Tibial nerve (tissue), 4 donors: ENCODE data around the gene APBA1. TPM values are rescaled to one million over a fixed set of nuclear protein-coding genes. Genes with fewer than 3 reads are reported as not detected.
A peak's percentile ranks its signal among the peaks of the same experiment; 100 is the strongest.

ENCODE experiments used
- DNase-seq, 2 donors: peaks; one replicate each; pipeline ENCODE4 v3.0.0-alpha.2; 2019; ENCODE audit warnings: low spot score in 2 of 2
- H3K27ac ChIP-seq, 4 donors: fragments of 200-600 bp; sonication (generic) in 3 of 4; one replicate each; pipeline ENCODE4 v1.5.1; 2017 to 2019; ENCODE audit warnings: mild to moderate bottlenecking in 1 of 4
- H3K27me3 ChIP-seq, 2 donors: fragments of 200-600 bp; sonication (generic) in 1 of 2; one replicate each; pipeline versions ENCODE4 v1.5.1 to v1.6.0; 2017 to 2019
- H3K36me3 ChIP-seq, 3 donors: fragments of 200-600 bp; sonication (generic); one replicate each; pipeline ENCODE4 v1.5.1; 2018 to 2019
- H3K4me1 ChIP-seq, 4 donors: fragments of 200-600 bp; sonication (generic) in 3 of 4; one replicate each; pipeline ENCODE4 v1.5.1; 2017 to 2019
- H3K4me3 ChIP-seq, 4 donors: fragments of 200-600 bp; sonication (generic) in 3 of 4; one replicate each; pipeline ENCODE4 v1.5.1; 2017 to 2019; ENCODE audit warnings: mild to moderate bottlenecking in 1 of 4, moderate library complexity in 1 of 4
- H3K9me3 ChIP-seq, 4 donors: fragments of 200-600 bp; sonication (generic) in 3 of 4; one replicate each; pipeline ENCODE4 v1.5.1; 2017 to 2019
- EP300 ChIP-seq, 2 donors: sonication (generic); formaldehyde crosslinking; IDR thresholded peaks; one replicate each; pipeline ENCODE4 v1.6.1; 2017; ENCODE audit warnings: antibody characterized with exemption in 2 of 2, mild to moderate bottlenecking in 1 of 2
- POLR2A ChIP-seq, 2 donors: fragments of 450-650 bp; IDR thresholded peaks; one replicate each; pipeline ENCODE4 v1.6.1; 2017; ENCODE audit warnings: antibody characterized with exemption in 2 of 2, mild to moderate bottlenecking in 2 of 2, moderate library complexity in 2 of 2
- WGBS, 2 donors: methylation state at CpG; one replicate each; pipeline ENCODE4 v1.1.5; 2018; 5-methylcytosine and 5-hydroxymethylcytosine counted together
- total RNA-seq, 4 donors: library from RNA; depleted of rRNA; stranded (reverse); fragments of >200 nt; gene quantifications; one replicate each; pipeline ENCODE4 v1.1.0, GENCODE V29; 2016
- TF ChIP-seq, protein P1 (sequence below), 5 experiments: fragments of 200-600 bp in 3 of 5; fragments of 450-650 bp in 2 of 5; sonication (generic) in 3 of 5; IDR thresholded peaks; one replicate each; pipeline ENCODE4 v1.5.1; 2016 to 2019; ENCODE audit warnings: antibody characterized with exemption in 5 of 5, mild to moderate bottlenecking in 3 of 5, moderate library complexity in 2 of 5

The APBA1 gene
- total RNA-seq, 4 donors from 2014 or later = 8.4 to 14.4 (median 9.8) TPM

DNA sequence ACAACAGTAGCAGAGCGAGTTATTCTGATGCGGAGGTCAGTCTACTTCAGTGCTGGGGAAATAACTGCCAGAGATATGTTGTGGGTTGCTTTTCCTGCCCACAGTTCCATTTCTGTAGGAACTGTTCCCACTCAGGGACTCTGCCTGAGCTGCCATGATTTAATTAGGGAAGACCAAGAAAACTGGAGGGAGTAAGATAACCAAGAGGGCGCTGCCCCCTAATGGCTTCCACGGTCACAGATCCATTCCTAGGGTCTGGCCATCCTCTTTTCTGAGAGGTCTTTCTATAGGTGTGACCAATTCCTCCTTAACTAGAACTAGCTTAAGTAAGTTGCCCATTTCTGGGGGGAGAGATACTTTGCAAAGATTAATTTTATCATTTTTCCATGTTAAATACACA lies 125.9 kb downstream of the APBA1 start:
- 76 to 83% methylated on average over 4 of the region's 4 CpGs for WGBS, 2 donors

DNA sequence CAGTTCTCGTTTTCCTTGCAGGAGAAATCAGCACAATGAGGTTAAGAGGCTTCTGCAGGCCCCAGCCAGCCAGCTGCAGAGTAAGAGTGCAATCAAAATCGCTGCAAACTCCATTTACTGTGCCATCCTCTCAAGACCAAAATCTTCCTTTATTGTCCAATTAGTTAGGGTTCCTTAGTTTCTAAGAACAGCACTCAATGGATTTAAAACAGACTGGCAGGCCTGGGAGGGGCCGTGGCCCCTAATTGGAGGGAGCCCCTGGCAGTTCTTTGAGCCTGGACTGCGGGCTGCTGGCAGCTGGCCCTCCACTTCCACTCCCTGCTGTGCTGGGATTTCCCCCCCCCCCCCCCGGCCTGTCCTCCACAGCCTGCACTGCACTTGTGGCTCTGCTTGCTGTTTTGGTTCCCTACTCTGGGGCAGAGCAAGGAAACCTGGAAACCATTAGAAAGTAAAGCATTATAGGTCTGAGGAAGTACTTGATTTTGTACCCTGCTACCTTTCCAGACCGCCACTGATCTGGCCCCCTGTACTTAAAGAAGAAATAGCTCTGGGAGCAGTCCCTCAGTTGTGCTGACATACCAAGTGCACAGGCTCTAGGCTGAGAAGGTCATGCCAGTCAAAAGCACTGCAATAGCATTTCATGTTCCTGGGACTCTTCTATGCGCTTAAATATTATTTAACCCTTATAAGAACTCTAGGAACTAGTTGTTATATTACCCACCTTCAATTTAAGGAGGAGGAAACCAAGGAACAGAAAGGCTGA lies 129.0 kb downstream of the APBA1 start:
- Histone ChIP-seq H3K36me3 (no peaks in the 10 kb centered on the region), H3K4me1 (peaks cover 0 to 11% (median 0%) of the 10 kb centered on the region in 4 donors), H3K27me3 (no peaks in the 10 kb centered on the region), H3K27ac (no peak overlapping the region), H3K4me3 (no peak overlapping the region), H3K9me3 (peaks cover 0 to 2% (median 0%) of the 10 kb centered on the region in 4 donors)
- WGBS, 2 donors = 26 to 27% methylated on average over 7 of the region's 7 CpGs
- no peak for DNase-seq
- TF ChIP-seq EP300 (IDR thresholded peaks at IDR 0.05) (no peak), POLR2A (IDR thresholded peaks at IDR 0.05) (no peak)
- TF ChIP-seq, protein P1, sequence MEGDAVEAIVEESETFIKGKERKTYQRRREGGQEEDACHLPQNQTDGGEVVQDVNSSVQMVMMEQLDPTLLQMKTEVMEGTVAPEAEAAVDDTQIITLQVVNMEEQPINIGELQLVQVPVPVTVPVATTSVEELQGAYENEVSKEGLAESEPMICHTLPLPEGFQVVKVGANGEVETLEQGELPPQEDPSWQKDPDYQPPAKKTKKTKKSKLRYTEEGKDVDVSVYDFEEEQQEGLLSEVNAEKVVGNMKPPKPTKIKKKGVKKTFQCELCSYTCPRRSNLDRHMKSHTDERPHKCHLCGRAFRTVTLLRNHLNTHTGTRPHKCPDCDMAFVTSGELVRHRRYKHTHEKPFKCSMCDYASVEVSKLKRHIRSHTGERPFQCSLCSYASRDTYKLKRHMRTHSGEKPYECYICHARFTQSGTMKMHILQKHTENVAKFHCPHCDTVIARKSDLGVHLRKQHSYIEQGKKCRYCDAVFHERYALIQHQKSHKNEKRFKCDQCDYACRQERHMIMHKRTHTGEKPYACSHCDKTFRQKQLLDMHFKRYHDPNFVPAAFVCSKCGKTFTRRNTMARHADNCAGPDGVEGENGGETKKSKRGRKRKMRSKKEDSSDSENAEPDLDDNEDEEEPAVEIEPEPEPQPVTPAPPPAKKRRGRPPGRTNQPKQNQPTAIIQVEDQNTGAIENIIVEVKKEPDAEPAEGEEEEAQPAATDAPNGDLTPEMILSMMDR (IDR thresholded peaks at IDR 0.05) = no peak

More for the DNA sequence above, 125.9 kb downstream of the APBA1 start:
- H3K27ac ChIP-seq = no peak overlapping the region
- H3K36me3 ChIP-seq = no peaks in the 10 kb centered on the region
- no peak overlapping the region for H3K4me3 ChIP-seq
- TF ChIP-seq POLR2A (IDR thresholded peaks at IDR 0.05) (no peak), EP300 (IDR thresholded peaks at IDR 0.05) (no peak)
- TF ChIP-seq, protein P1 (IDR thresholded peaks at IDR 0.05) = peak in 1 of 5 experiments; percentile 38
- no peaks in the 10 kb centered on the region for H3K27me3 ChIP-seq
- H3K9me3 ChIP-seq = peaks cover 0 to 4% (median 0%) of the 10 kb centered on the region in 4 donors
- DNase-seq = no peak
- peaks cover 0 to 20% (median 0%) of the 10 kb centered on the region in 4 donors for H3K4me1 ChIP-seq

DNA sequence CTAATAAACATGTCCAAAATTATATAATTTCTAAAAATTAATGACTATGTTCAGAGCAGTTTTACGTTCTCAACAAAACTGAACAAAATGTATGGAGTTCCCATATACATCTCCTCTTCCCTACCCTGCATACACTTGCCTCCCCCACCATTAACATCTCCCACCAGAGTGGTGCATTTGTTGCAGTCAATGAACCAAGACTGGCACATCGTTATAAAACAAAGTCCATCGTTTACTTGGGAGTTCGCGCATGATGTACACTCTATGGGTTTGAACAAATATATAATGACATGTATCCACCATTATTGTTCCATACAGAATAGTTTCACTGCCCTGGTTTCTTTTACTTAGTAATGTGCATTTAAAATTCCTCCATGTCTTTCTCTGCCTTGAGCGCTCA lies 130.1 kb downstream of the APBA1 start:
- peaks cover 0 to 11% (median 0%) of the 10 kb centered on the region in 4 donors for H3K4me1 ChIP-seq
- no peak overlapping the region for H3K27ac ChIP-seq
- 95 to 97% methylated on average over 6 of the region's 6 CpGs for WGBS, 2 donors

DNA sequence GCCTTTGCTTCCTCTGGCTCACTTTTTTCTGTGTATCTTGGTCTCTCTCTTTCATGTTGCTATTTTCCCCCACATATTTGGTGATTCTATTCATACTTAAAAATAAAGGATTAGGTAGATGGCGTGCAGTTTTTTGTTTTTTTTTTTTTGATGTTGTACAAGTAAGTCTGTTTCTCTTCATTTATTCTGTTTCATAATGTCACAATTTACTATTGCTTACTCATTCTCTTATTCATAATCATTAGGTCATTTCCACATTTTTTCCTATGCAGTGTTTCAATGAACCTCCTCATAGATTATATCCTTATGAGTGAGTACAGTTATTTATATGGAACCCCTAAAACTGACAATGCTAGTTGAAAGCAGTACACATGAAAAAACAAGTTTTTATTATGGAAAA lies 136.3 kb downstream of the APBA1 start:
- no peak overlapping the region for H3K27ac ChIP-seq
- DNase-seq = no peak
- H3K4me3 ChIP-seq = no peak overlapping the region
- no peaks in the 10 kb centered on the region for H3K36me3 ChIP-seq
- TF ChIP-seq, protein P1 (IDR thresholded peaks at IDR 0.05) = no peak
- no peak for TF ChIP-seq POLR2A (IDR thresholded peaks at IDR 0.05)
- H3K9me3 ChIP-seq = no peaks in the 10 kb centered on the region
- no peaks in the 10 kb centered on the region for H3K27me3 ChIP-seq
- 61 to 64% methylated on average over 1 of the region's 1 CpG for WGBS, 2 donors
- H3K4me1 ChIP-seq = no peaks in the 10 kb centered on the region

More for the DNA sequence above, 130.1 kb downstream of the APBA1 start:
- DNase-seq = no peak
- Histone ChIP-seq H3K9me3 (no peaks in the 10 kb centered on the region), H3K4me3 (no peak overlapping the region), H3K27me3 (no peaks in the 10 kb centered on the region), H3K36me3 (no peaks in the 10 kb centered on the region)
- TF ChIP-seq POLR2A (IDR thresholded peaks at IDR 0.05) = no peak
- no peak for TF ChIP-seq EP300 (IDR thresholded peaks at IDR 0.05)
- TF ChIP-seq, protein P1 (IDR thresholded peaks at IDR 0.05) = no peak

DNA sequence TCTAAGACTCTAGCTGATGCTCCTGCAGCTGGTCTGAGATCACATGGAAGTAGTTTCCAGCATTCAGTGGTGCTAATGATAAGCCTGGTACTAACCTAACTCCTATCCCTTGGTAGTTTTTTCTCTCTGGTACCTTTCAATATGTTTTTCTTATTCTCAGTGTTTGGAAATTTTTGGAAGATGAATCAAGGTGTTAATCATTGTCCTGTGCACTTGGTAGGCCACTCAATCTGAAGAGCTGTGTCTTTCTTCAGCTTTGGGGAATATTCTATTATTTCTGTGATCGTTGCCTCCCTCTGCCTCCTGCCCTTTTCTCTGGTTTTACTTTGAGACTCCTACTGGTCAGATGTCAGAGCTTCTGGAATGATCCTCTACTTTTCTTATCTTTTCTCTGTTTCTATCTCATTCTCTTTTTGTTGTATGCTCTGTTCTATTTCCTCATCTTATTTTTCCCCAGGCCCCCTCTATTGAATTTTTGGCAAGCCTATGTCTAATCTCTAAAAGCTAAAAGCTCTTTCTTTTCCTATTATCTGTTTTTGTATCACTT lies 136.8 kb downstream of the APBA1 start:
- 54 to 64% methylated on average over 1 of the region's 1 CpG for WGBS, 2 donors
- TF ChIP-seq, protein P1 (IDR thresholded peaks at IDR 0.05) = no peak
- TF ChIP-seq EP300 (IDR thresholded peaks at IDR 0.05) = no peak
- TF ChIP-seq POLR2A (IDR thresholded peaks at IDR 0.05) = no peak
- DNase-seq = no peak
- H3K4me1 ChIP-seq = no peaks in the 10 kb centered on the region
- H3K27me3 ChIP-seq = no peaks in the 10 kb centered on the region
- H3K9me3 ChIP-seq = no peaks in the 10 kb centered on the region
- no peaks in the 10 kb centered on the region for H3K36me3 ChIP-seq
- H3K4me3 ChIP-seq = no peak overlapping the region
- H3K27ac ChIP-seq = no peak overlapping the region
